CD4-positive, alpha-beta T cell treated with Interferon gamma for 1 hour (primary cell): ENCODE data around the gene POTEJ.
"Not testable (repeated sequence)": the region's sequence is repeated elsewhere in the genome, so short reads cannot be mapped to it uniquely, and the experiment has no call there.

Experiments
- DNase-seq: peaks from one replicate; pipeline ENCODE4 v3.0.0-alpha.2; 2020

POTEJ gene

GRCh38 chr2:130611140-130611539 lies at the start of gene POTEJ:
TSS of gene POTEJ (plus strand) at chr2:130611440. CDS start at chr2:130611533, 93 bp downstream.
- DNase-seq, result not testable (repeated sequence)

- not testable (repeated sequence) for DNase-seq
These were observed 45.1 kb upstream of the POTEJ start for GRCh38 chr2:130566165-130566564.

GRCh38 chr2:130571929-130572328 lies 39.3 kb upstream of the POTEJ start:
- DNase-seq, result not testable (repeated sequence)

GRCh38 chr2:130574230-130574629 lies 37.0 kb upstream of the POTEJ start:
- DNase-seq, result not testable (repeated sequence)

- not testable (repeated sequence) for DNase-seq
These were observed 34.9 kb upstream of the POTEJ start for GRCh38 chr2:130576209-130576784.

GRCh38 chr2:130577559-130577958 lies 33.7 kb upstream of the POTEJ start:
- DNase-seq, result not testable (repeated sequence)

GRCh38 chr2:130579121-130579520 lies 32.1 kb upstream of the POTEJ start:
- DNase-seq, result not testable (repeated sequence)

GRCh38 chr2:130581491-130581890 lies 29.7 kb upstream of the POTEJ start:
- not testable (repeated sequence) for DNase-seq

- not testable (repeated sequence) for DNase-seq
These were observed 28.3 kb upstream of the POTEJ start for GRCh38 chr2:130582970-130583369.

GRCh38 chr2:130583582-130583981 lies 27.7 kb upstream of the POTEJ start:
- DNase-seq, result not testable (repeated sequence)

- DNase-seq, result not testable (repeated sequence)
These were observed 26.5 kb upstream of the POTEJ start for GRCh38 chr2:130584726-130585125.

GRCh38 chr2:130588688-130589458 lies 22.4 kb upstream of the POTEJ start:
- DNase-seq, result not testable (repeated sequence)

GRCh38 chr2:130590170-130590841 lies 20.9 kb upstream of the POTEJ start:
- not testable (repeated sequence) for DNase-seq

GRCh38 chr2:130590842-130591359 lies 20.3 kb upstream of the POTEJ start:
- not testable (repeated sequence) for DNase-seq

GRCh38 chr2:130592791-130593414 lies 18.3 kb upstream of the POTEJ start:
- not testable (repeated sequence) for DNase-seq

GRCh38 chr2:130594011-130594410 lies 17.2 kb upstream of the POTEJ start:
- DNase-seq, result not testable (repeated sequence)

GRCh38 chr2:130596757-130597156 lies 14.5 kb upstream of the POTEJ start:
- DNase-seq, result not testable (repeated sequence)

GRCh38 chr2:130597994-130598393 lies 13.2 kb upstream of the POTEJ start:
- not testable (repeated sequence) for DNase-seq

- DNase-seq, result not testable (repeated sequence)
These were observed 12.8 kb upstream of the POTEJ start for GRCh38 chr2:130598463-130598862.

GRCh38 chr2:130599393-130599792 lies 11.8 kb upstream of the POTEJ start, which contains the start of gene CFC1:
TSS of gene CFC1 (minus strand) at chr2:130599575. CDS start at chr2:130599287, 288 bp downstream.
- DNase-seq, result not testable (repeated sequence)

GRCh38 chr2:130599926-130600325 lies 11.3 kb upstream of the POTEJ start:
- not testable (repeated sequence) for DNase-seq

- not testable (repeated sequence) for DNase-seq
These were observed 9.5 kb upstream of the POTEJ start for GRCh38 chr2:130601648-130602302.
